Measurements from ENCODE around the gene H2AZ1.
A peak's percentile ranks its signal among the peaks of the same experiment; 100 is the strongest.

Gene H2AZ1

DNA sequence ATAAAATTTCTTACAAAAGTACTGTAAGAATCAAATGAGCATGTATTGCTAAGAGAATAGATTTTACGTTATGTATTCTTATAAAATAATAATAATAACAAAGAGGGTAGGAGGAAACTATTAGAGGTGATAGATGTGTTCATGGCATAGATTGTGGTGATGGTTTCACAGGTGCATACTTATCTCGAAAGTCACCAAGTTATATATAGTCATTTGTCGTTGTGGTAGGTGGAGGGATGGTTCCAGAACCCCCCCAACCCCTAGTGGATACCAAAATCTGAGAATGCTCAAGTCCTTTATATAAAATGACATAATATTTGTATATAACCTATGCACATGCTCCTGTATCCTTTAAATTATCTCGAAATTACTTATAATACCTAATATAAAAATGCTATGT, 36.7 kb upstream of the H2AZ1 start:
- Histone ChIP-seq H3K36me3 (replicated peaks in 1 of 2; ENCODE audit: control insufficient read depth in 2 of 2, insufficient read depth in 2 of 2, low read length in 2 of 2) (no peaks in the 10 kb centered on the region), H3K9ac (ENCODE audit: low read depth, low read length, poor library complexity) (no peak overlapping the region), H4K91ac (ENCODE audit: low read depth, low read length, poor library complexity) (no peak overlapping the region), H3K4me3 (ENCODE audit: low read length in 2 of 2) (no peak overlapping the region), H3K9me3 (replicated peaks in 1 of 2; ENCODE audit: control insufficient read depth in 2 of 2, insufficient read depth in 1 of 2, low read depth in 1 of 2, low read length in 2 of 2) (peaks cover 0 to 2% of the 10 kb centered on the region in 2 donors), H3K18ac (ENCODE audit: low read length) (no peak overlapping the region), H4K8ac (ENCODE audit: low read depth, low read length) (no peak overlapping the region), H2BK12ac (ENCODE audit: low read length) (no peak overlapping the region), H2BK15ac (ENCODE audit: low read length) (no peak overlapping the region), H3K14ac (ENCODE audit: low read length) (no peak overlapping the region), H3K79me1 (ENCODE audit: low read depth, low read length) (no peaks in the 10 kb centered on the region), H3K23ac (ENCODE audit: low read depth, low read length, poor library complexity) (no peak overlapping the region), H2BK5ac (ENCODE audit: low read length) (no peak overlapping the region), H3K4ac (ENCODE audit: low read length) (no peak overlapping the region), H2AFZ (ENCODE audit: low read length) (no peak overlapping the region), H3K4me1 (ENCODE audit: control insufficient read depth in 2 of 2, insufficient read depth in 1 of 2, low read depth in 1 of 2, low read length in 2 of 2) (no peaks in the 10 kb centered on the region), H3K27me3 (ENCODE audit: control insufficient read depth in 3 of 3, insufficient read depth in 3 of 3, low read depth in 1 of 3, low read length in 3 of 3) (no peaks in the 10 kb centered on the region), H3K4me2 (ENCODE audit: insufficient read depth, low read length, poor library complexity, severe bottlenecking) (no peak overlapping the region), H3K27ac (replicated peaks; ENCODE audit: low read length) (no peak overlapping the region), H2AK5ac (ENCODE audit: low read depth, low read length) (no peak overlapping the region), H2BK120ac (ENCODE audit: low read depth, low read length) (no peak overlapping the region)
- no CpG with 5 or more reads among the region's 4 CpGs for WGBS, 2 donors (ENCODE audit: extremely low coverage in 2 of 2, insufficient read length in 2 of 2, insufficient replicate concordance in 1 of 2)
- DNase-seq (ENCODE audit: low spot score), result no peak

DNA sequence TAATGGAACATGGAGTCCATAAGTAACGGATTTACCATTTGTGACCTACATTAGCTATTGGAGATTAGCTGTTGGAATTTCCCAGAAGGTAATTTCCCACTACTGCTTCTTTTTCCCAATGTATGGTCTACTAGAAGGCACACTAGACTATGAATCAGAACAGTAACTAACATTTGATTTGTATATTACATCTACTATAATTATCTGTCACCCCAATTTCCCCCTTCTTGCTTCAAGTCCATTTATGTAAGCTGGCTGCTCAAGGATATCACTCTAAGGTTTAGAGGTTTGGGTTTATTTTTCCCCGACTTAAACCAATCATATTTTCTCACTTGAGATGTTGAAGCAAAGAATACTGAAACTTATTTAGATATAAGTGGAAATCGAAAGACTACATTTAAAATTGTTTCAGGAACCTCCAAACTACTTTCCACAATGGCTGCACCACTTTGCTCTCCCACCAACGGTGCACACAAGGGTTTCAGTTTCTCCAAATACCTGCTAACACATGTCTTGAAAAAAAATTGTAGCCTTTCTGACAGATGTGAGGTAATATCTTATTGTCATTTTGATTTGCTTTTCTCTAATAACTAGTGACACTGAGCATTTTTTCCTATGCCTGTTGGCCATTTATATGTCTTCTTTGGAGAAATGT, 33.3 kb upstream of the H2AZ1 start:
- no peak for DNase-seq (ENCODE audit: low spot score)
- Histone ChIP-seq H4K91ac (ENCODE audit: low read depth, low read length, poor library complexity) (no peak overlapping the region), H3K4me2 (ENCODE audit: insufficient read depth, low read length, poor library complexity, severe bottlenecking) (no peak overlapping the region), H2BK12ac (ENCODE audit: low read length) (no peak overlapping the region), H3K9ac (ENCODE audit: low read depth, low read length, poor library complexity) (no peak overlapping the region), H3K14ac (ENCODE audit: low read length) (no peak overlapping the region), H3K36me3 (replicated peaks in 1 of 2; ENCODE audit: control insufficient read depth in 2 of 2, insufficient read depth in 2 of 2, low read length in 2 of 2) (no peaks in the 10 kb centered on the region), H3K79me1 (ENCODE audit: low read depth, low read length) (no peaks in the 10 kb centered on the region), H3K23ac (ENCODE audit: low read depth, low read length, poor library complexity) (no peak overlapping the region), H4K8ac (ENCODE audit: low read depth, low read length) (no peak overlapping the region), H2AFZ (ENCODE audit: low read length) (no peak overlapping the region), H2BK5ac (ENCODE audit: low read length) (no peak overlapping the region), H2BK120ac (ENCODE audit: low read depth, low read length) (no peak overlapping the region), H2BK15ac (ENCODE audit: low read length) (no peak overlapping the region), H3K9me3 (replicated peaks in 1 of 2; ENCODE audit: control insufficient read depth in 2 of 2, insufficient read depth in 1 of 2, low read depth in 1 of 2, low read length in 2 of 2) (peaks cover 0 to 2% of the 10 kb centered on the region in 2 donors), H3K18ac (ENCODE audit: low read length) (no peak overlapping the region), H3K4me1 (ENCODE audit: control insufficient read depth in 2 of 2, insufficient read depth in 1 of 2, low read depth in 1 of 2, low read length in 2 of 2) (no peaks in the 10 kb centered on the region), H3K4ac (ENCODE audit: low read length) (no peak overlapping the region), H2AK5ac (ENCODE audit: low read depth, low read length) (no peak overlapping the region), H3K27ac (replicated peaks; ENCODE audit: low read length) (no peak overlapping the region), H3K27me3 (ENCODE audit: control insufficient read depth in 3 of 3, insufficient read depth in 3 of 3, low read depth in 1 of 3, low read length in 3 of 3) (no peaks in the 10 kb centered on the region), H3K4me3 (ENCODE audit: low read length in 2 of 2) (no peak overlapping the region)
- no CpG with 5 or more reads among the region's 4 CpGs for WGBS, 2 donors (ENCODE audit: extremely low coverage in 2 of 2, insufficient read length in 2 of 2, insufficient replicate concordance in 1 of 2)

DNA sequence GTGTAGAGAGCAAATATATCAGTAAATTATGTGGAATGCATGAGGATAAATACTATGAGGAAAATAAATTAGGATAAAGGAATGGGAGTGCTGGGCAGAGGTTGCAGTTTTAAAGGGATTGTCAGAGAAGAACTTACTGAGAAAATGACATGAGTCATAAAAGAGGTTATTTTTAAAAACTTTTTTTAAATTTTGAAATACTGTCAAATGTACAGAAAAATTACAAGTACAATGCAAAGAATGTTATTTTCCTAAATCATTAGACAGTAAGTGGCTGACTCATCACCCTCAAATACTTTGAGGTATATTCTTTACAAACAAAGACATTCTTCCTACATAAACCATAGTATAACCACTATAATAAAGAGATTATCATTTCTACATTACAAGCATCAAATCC, 29.8 kb upstream of the H2AZ1 start:
- Histone ChIP-seq H3K27ac (replicated peaks; ENCODE audit: low read length) (no peak overlapping the region), H2BK12ac (ENCODE audit: low read length) (no peak overlapping the region), H3K9me3 (replicated peaks in 1 of 2; ENCODE audit: control insufficient read depth in 2 of 2, insufficient read depth in 1 of 2, low read depth in 1 of 2, low read length in 2 of 2) (no peaks in the 10 kb centered on the region), H3K27me3 (ENCODE audit: control insufficient read depth in 3 of 3, insufficient read depth in 3 of 3, low read depth in 1 of 3, low read length in 3 of 3) (no peaks in the 10 kb centered on the region), H3K9ac (ENCODE audit: low read depth, low read length, poor library complexity) (no peak overlapping the region), H3K79me1 (ENCODE audit: low read depth, low read length) (no peaks in the 10 kb centered on the region), H3K4me3 (ENCODE audit: low read length in 2 of 2) (no peak overlapping the region), H4K8ac (ENCODE audit: low read depth, low read length) (no peak overlapping the region), H3K14ac (ENCODE audit: low read length) (no peak overlapping the region), H3K4me1 (ENCODE audit: control insufficient read depth in 2 of 2, insufficient read depth in 1 of 2, low read depth in 1 of 2, low read length in 2 of 2) (no peaks in the 10 kb centered on the region), H2AK5ac (ENCODE audit: low read depth, low read length) (no peak overlapping the region), H4K91ac (ENCODE audit: low read depth, low read length, poor library complexity) (no peak overlapping the region), H2BK5ac (ENCODE audit: low read length) (no peak overlapping the region), H3K4ac (ENCODE audit: low read length) (no peak overlapping the region), H3K4me2 (ENCODE audit: insufficient read depth, low read length, poor library complexity, severe bottlenecking) (no peak overlapping the region), H3K36me3 (replicated peaks in 1 of 2; ENCODE audit: control insufficient read depth in 2 of 2, insufficient read depth in 2 of 2, low read length in 2 of 2) (no peaks in the 10 kb centered on the region), H2BK15ac (ENCODE audit: low read length) (no peak overlapping the region), H3K23ac (ENCODE audit: low read depth, low read length, poor library complexity) (no peak overlapping the region), H2AFZ (ENCODE audit: low read length) (no peak overlapping the region), H2BK120ac (ENCODE audit: low read depth, low read length) (no peak overlapping the region), H3K18ac (ENCODE audit: low read length) (no peak overlapping the region)
- no peak for DNase-seq (ENCODE audit: low spot score)

DNA sequence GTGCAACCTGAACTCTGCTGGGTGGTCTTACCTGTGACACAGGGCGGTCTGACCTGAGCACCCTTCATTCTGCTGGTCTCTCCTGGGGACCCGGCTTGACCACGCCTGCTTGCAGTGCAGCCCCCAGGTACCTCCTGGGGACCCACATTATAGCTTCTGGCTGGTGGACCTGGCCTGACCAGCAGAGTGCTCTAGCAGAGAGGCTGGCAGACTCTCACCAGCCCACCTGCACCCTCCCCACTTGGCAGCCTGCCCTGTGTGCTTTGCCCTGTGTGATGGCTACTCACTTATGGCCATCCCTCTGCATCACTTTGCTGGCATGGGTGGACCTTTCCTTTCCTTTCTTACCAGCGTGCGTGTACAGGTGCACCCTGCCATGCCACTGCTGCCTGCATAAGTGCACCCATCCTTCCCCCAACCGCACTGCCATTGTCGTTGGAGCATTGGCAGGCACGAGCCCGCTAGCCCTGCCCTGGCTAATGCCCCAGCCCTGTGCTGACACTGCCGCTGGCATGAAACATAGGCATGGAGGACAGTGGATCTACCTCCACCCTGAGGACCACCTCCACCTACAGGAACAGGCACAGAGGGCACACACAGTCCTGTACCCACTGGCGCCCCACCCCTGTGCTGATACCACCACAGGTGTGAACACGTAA, 21.5 kb upstream of the H2AZ1 start:
- WGBS, 2 donors (ENCODE audit: extremely low coverage in 2 of 2, insufficient read length in 2 of 2, insufficient replicate concordance in 1 of 2), result no CpG with 5 or more reads among the region's 12 CpGs

More for the DNA sequence above, 21.5 kb upstream of the H2AZ1 start:
- Histone ChIP-seq H3K27ac (replicated peaks; ENCODE audit: low read length) (no peak overlapping the region), H3K4me1 (ENCODE audit: control insufficient read depth in 2 of 2, insufficient read depth in 1 of 2, low read depth in 1 of 2, low read length in 2 of 2) (peaks cover 0 to 4% of the 10 kb centered on the region in 2 donors), H2AFZ (ENCODE audit: low read length) (no peak overlapping the region), H2BK15ac (ENCODE audit: low read length) (peak overlapping the region; percentile 55), H3K4me3 (ENCODE audit: low read length in 2 of 2) (peak overlapping the region in 1 of 2 donors; percentile 66), H2BK5ac (ENCODE audit: low read length) (no peak overlapping the region), H3K36me3 (replicated peaks in 1 of 2; ENCODE audit: control insufficient read depth in 2 of 2, insufficient read depth in 2 of 2, low read length in 2 of 2) (no peaks in the 10 kb centered on the region), H2BK120ac (ENCODE audit: low read depth, low read length) (no peak overlapping the region), H3K14ac (ENCODE audit: low read length) (peak overlapping the region; percentile 66), H3K9me3 (replicated peaks in 1 of 2; ENCODE audit: control insufficient read depth in 2 of 2, insufficient read depth in 1 of 2, low read depth in 1 of 2, low read length in 2 of 2) (peaks cover 0 to 6% of the 10 kb centered on the region in 2 donors), H2BK12ac (ENCODE audit: low read length) (peak overlapping the region; percentile 18), H3K9ac (ENCODE audit: low read depth, low read length, poor library complexity) (peak overlapping the region; percentile 55), H3K79me1 (ENCODE audit: low read depth, low read length) (peaks cover 3% of the 10 kb centered on the region), H3K18ac (ENCODE audit: low read length) (peak overlapping the region; percentile 82), H4K91ac (ENCODE audit: low read depth, low read length, poor library complexity) (peak overlapping the region; percentile 48), H3K4ac (ENCODE audit: low read length) (peak overlapping the region; percentile 45), H3K4me2 (ENCODE audit: insufficient read depth, low read length, poor library complexity, severe bottlenecking) (no peak overlapping the region), H3K27me3 (ENCODE audit: control insufficient read depth in 3 of 3, insufficient read depth in 3 of 3, low read depth in 1 of 3, low read length in 3 of 3) (no peaks in the 10 kb centered on the region), H2AK5ac (ENCODE audit: low read depth, low read length) (peak overlapping the region; percentile 65), H3K23ac (ENCODE audit: low read depth, low read length, poor library complexity) (peak overlapping the region; percentile 87), H4K8ac (ENCODE audit: low read depth, low read length) (no peak overlapping the region)
- no peak for DNase-seq (ENCODE audit: low spot score)

Measured in neuronal stem cell (in vitro differentiated cells).